ENCODE data around the gene PHC3.
"Not testable (repeated sequence)": the region's sequence is repeated elsewhere in the genome, so short reads cannot be mapped to it uniquely, and the experiment has no call there.

Gene PHC3

GRCh38 chr3:170204509-170204908 lies 23.0 kb upstream of the PHC3 start:
- DNase-seq (ENCODE audit: low spot score), result no peak
- no peak for TF ChIP-seq CTCF (IDR thresholded peaks at IDR 0.05; ENCODE audit: borderline replicate concordance, control extremely low read depth, extremely low read depth, insufficient read depth, missing control alignments)
- in situ Hi-C loops (cut with MboI; ENCODE audit: low sequenced_read_pairs, unreplicated experiment), result no loop called here

DNA sequence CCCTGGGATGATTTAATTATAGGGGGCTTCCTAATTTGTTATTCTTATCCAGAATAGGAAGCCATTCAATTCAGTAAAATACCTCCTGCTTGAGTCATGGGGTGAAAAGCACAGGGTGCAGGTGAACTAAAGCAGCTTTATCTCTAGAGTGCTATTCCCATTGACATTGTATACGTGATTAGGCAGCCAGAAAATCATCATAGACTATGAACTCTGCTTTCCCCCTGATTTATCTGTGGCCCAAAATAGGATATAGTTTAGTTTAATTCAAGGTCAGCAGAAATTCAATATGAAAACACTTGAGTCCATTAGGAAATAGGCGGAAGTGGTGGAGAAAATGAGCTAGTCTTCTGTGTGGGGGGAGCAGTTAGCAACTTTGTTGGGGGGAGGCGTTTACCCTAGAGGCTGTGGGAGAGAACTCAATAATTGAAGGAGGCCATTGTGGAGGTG lies 22.5 kb upstream of the PHC3 start:
- no peak for DNase-seq (ENCODE audit: low spot score)
- in situ Hi-C loops (cut with MboI; ENCODE audit: low sequenced_read_pairs, unreplicated experiment), result no loop called here
- no peak for TF ChIP-seq CTCF (IDR thresholded peaks at IDR 0.05; ENCODE audit: borderline replicate concordance, control extremely low read depth, extremely low read depth, insufficient read depth, missing control alignments)

DNA sequence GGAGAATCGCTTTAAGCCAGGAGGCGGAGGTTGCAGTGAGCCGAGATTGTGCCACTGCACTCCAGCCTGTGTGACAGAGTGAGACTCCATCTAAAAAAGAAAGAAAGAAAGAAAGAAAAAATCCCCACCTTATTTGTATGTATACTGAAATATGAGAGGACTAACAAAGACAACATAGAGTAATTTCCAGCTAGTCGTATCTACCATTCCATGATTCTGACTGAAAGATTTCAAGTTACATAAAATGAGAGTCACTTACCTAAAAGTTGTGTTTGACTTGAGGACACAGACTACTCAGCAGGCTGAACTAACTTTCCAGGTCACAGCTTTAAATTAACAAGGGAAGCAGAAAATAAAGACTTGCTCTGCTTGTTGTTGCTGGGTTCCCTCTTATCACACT lies 21.9 kb upstream of the PHC3 start:
- no peak for TF ChIP-seq CTCF (IDR thresholded peaks at IDR 0.05; ENCODE audit: borderline replicate concordance, control extremely low read depth, extremely low read depth, insufficient read depth, missing control alignments)
- no peak for DNase-seq (ENCODE audit: low spot score)
- in situ Hi-C loops (cut with MboI; ENCODE audit: low sequenced_read_pairs, unreplicated experiment), result no loop called here

GRCh38 chr3:170201527-170201926 lies 20.0 kb upstream of the PHC3 start:
- TF ChIP-seq CTCF (IDR thresholded peaks at IDR 0.05; ENCODE audit: borderline replicate concordance, control extremely low read depth, extremely low read depth, insufficient read depth, missing control alignments), result no peak
- DNase-seq (ENCODE audit: low spot score), result no peak
- in situ Hi-C loops (cut with MboI; ENCODE audit: low sequenced_read_pairs, unreplicated experiment), result no loop called here

- in situ Hi-C loops (cut with MboI; ENCODE audit: low sequenced_read_pairs, unreplicated experiment), result no loop called here
- no peak for TF ChIP-seq CTCF (IDR thresholded peaks at IDR 0.05; ENCODE audit: borderline replicate concordance, control extremely low read depth, extremely low read depth, insufficient read depth, missing control alignments)
- no peak for DNase-seq (ENCODE audit: low spot score)
Observed at GRCh38 chr3:170200987-170201386, 19.5 kb upstream of the PHC3 start.

DNA sequence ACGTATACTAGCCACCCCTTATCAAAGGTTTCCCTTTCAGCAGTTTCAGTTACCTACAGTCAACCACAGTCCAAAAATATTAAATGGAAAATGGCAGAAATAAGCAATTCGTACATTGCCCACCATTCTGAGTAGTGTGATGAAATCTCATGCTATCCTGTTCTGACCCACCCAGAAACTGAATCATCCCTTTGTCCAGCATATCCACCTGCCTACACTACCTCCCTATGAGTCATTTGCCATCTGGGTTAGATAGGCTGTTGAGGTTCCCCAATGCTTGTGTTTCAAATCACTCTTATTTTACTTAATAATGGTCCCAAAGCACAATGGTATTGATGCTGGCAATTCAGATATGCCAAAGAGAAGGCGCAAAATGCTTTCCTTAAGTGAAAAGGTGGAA lies 15.3 kb upstream of the PHC3 start:
- no peak for DNase-seq (ENCODE audit: low spot score)

DNA sequence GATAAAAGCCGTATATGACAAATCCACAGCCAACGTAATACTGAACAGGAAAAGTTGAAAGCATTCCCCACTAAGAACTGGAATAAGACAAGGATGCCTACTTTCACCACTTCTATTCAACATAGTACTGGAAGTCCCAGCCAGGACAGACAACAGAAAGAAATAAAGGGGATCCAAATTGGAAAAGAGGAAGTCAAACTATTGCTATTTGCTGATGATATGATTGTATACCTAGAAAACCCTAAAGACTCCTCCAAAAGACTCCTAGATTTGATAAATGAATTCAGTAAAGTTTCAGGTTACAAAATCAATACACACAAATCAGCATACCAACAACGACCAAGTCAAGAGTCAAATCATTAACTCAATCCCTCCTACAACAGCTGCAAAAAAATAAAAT lies 14.2 kb upstream of the PHC3 start:
- DNase-seq (ENCODE audit: low spot score), result not testable (repeated sequence)

More for the DNA sequence above, 15.3 kb upstream of the PHC3 start:
- in situ Hi-C loops (cut with MboI; ENCODE audit: low sequenced_read_pairs, unreplicated experiment), result loop anchor here (25.0 kb wide), 1 partner anchor 615 kb away; no protein-coding TSS in a partner anchor
- no peak for TF ChIP-seq CTCF (IDR thresholded peaks at IDR 0.05; ENCODE audit: borderline replicate concordance, control extremely low read depth, extremely low read depth, insufficient read depth, missing control alignments)

More for the DNA sequence above, 14.2 kb upstream of the PHC3 start:
- in situ Hi-C loops (cut with MboI; ENCODE audit: low sequenced_read_pairs, unreplicated experiment), result loop anchor here (25.0 kb wide), 1 partner anchor 617 kb away; no protein-coding TSS in a partner anchor

Measured in GM13976 (cell line).